ENCODE results near the gene NYAP2. TPM values are rescaled to one million over a fixed set of nuclear protein-coding genes. Genes with fewer than 3 reads are reported as not detected.

Gene NYAP2
- total and polyA plus RNA-seq, 2 of the 4 experiments (the other 2 are of a cell fraction) = not detected

- Histone ChIP-seq H3K4me1 (ENCODE audit: control insufficient read depth, insufficient read depth, low read length) (no peaks in the 10 kb centered on the region), H4K5ac (ENCODE audit: low read depth, low read length) (no peak overlapping the region), H3K79me1 (ENCODE audit: low read depth in 1 of 2, low read length in 2 of 2) (no peaks in the 10 kb centered on the region), H3K4me2 (ENCODE audit: low read depth, low read length) (no peak overlapping the region), H3K18ac (ENCODE audit: low read depth, low read length) (no peak overlapping the region), H3K4ac (ENCODE audit: low read depth, low read length) (no peak overlapping the region), H3K56ac (ENCODE audit: extremely low read depth, insufficient read depth, low read length) (no peak overlapping the region), H2AFZ (replicated peaks; ENCODE audit: low read length, poor library complexity) (no peak overlapping the region), H3K23ac (ENCODE audit: low read depth, low read length) (no peak overlapping the region), H3K14ac (replicated peaks; ENCODE audit: low read depth, low read length) (no peak overlapping the region), H3K9me3 (ENCODE audit: control insufficient read depth, insufficient read depth, low read length) (no peaks in the 10 kb centered on the region), H2AK5ac (ENCODE audit: low read depth, low read length) (no peak overlapping the region), H4K20me1 (ENCODE audit: insufficient read depth, low read length) (no peaks in the 10 kb centered on the region), H2BK5ac (ENCODE audit: low read depth, low read length, poor library complexity, severe bottlenecking) (no peak overlapping the region), H2BK120ac (ENCODE audit: low read depth, low read length) (no peak overlapping the region), H2BK15ac (ENCODE audit: low read depth, low read length) (no peak overlapping the region), H3K27ac (ENCODE audit: insufficient read depth, low read length) (no peak overlapping the region), H2AK9ac (replicated peaks; ENCODE audit: low read depth, low read length, poor library complexity) (no peak overlapping the region), H3K27me3 (ENCODE audit: control insufficient read depth, insufficient read depth, low read length) (no peaks in the 10 kb centered on the region), H3K9me1 (ENCODE audit: insufficient read depth, low read length) (no peaks in the 10 kb centered on the region), H3K4me3 (ENCODE audit: insufficient read depth, low read depth, low read length) (no peak overlapping the region), H2BK20ac (ENCODE audit: low read depth, low read length) (no peak overlapping the region), H3K36me3 (ENCODE audit: control insufficient read depth, insufficient read depth, low read length) (no peaks in the 10 kb centered on the region), H4K8ac (ENCODE audit: low read depth in 2 of 2, low read length in 2 of 2) (no peak overlapping the region), H3K9ac (ENCODE audit: low read depth, low read length) (no peak overlapping the region), H4K91ac (ENCODE audit: insufficient read depth, low read depth, low read length) (no peak overlapping the region)
- dilution Hi-C loops (cut with HindIII; ENCODE audit: low sequenced_read_pairs, unreplicated experiment) = no loop called here
- intact Hi-C loops (cut with micrococcal nuclease) = no loop called here
- ChIA-PET POLR2A (ENCODE audit: unreplicated experiment) (no interaction called here), CTCF (no interaction called here)
- in situ Hi-C loops (cut with MboI; ENCODE audit: low sequenced_read_pairs) = no loop called here
- WGBS, 2 experiments (ENCODE audit: extremely low coverage in 2 of 2, insufficient read length in 1 of 2) = 80% methylated on average over 1 of the region's 4 CpGs; no CpG with 5 or more reads in 1 of the 2 experiments
- no peak for TF ChIP-seq BHLHE40 (IDR thresholded peaks at IDR 0.05; ENCODE audit: low read depth, low read length)
- no peak for TF ChIP-seq SMC3 (IDR thresholded peaks at IDR 0.05; ENCODE audit: low read depth, low read length)
- TF ChIP-seq USF2 (IDR thresholded peaks at IDR 0.05; ENCODE audit: low read depth, low read length) = no peak
- no peak for TF ChIP-seq RFX5 (IDR thresholded peaks at IDR 0.05; ENCODE audit: low read depth, low read length)
- no peak for TF ChIP-seq CHD1 (IDR thresholded peaks at IDR 0.05; ENCODE audit: low read depth, low read length)
- TF ChIP-seq CTCF (conservative IDR thresholded peaks at IDR 0.05; ENCODE audit: low read depth, low read length) = no peak
- no peak for TF ChIP-seq CEBPB (IDR thresholded peaks at IDR 0.05; ENCODE audit: low read depth, low read length)
- no peak for TF ChIP-seq FOS (IDR thresholded peaks at IDR 0.05; ENCODE audit: low read depth, low read length)
- TF ChIP-seq ELK1 (IDR thresholded peaks at IDR 0.05; ENCODE audit: borderline replicate concordance, low read depth, low read length) = no peak
- TF ChIP-seq NFE2L2 (IDR thresholded peaks at IDR 0.05; ENCODE audit: low read depth, low read length) = no peak
- no peak for TF ChIP-seq MAFK (IDR thresholded peaks at IDR 0.05; ENCODE audit: low read depth, low read length)
- TF ChIP-seq RAD21 (IDR thresholded peaks at IDR 0.05; ENCODE audit: low read length) = no peak
- ATAC-seq (ENCODE audit: low read depth) (no peak), DNase-seq (no peak)
- BruUV-seq (replicated peaks) = no TSS peak
Observed at GRCh38 chr2:225495706-225496105, 96.2 kb downstream of the NYAP2 start.
